MCF 10A (cell line): Measurements from ENCODE around the gene TIMM50. TPM values are rescaled to one million over a fixed set of nuclear protein-coding genes. Genes with fewer than 3 reads are reported as not detected.

Source experiments
- BruUV-seq: library from RNA; stranded (reverse); fragments of 400-500 nt; replicated peaks from 2 replicates; lab custom pipeline; 2021; lab: Mats Ljungman, UMichigan
- CTCF ChIA-PET: fragments of 300-600 bp; sonication (Branson Sonifier 250); formaldehyde crosslinking; extraction: SDS; loops from one replicate; lab custom pipeline; 2021; ENCODE audit warnings: antibody characterized with exemption, inconsistent platforms; lab: Yijun Ruan, JAX
- POLR2A ChIA-PET: fragments of 300-600, 350-650 bp; sonication (Branson Sonifier 250); formaldehyde crosslinking; extraction: SDS; loops from one replicate; lab custom pipeline; 2020; ENCODE audit warnings: antibody characterized with exemption, inconsistent platforms; lab: Yijun Ruan, JAX
- DNase-seq: peaks from one replicate; pipeline ENCODE4 v3.0.0-alpha.2; 2018; ENCODE audit not compliant: unreplicated experiment
- H3K27ac Mint-ChIP-seq: one replicate; pipeline ENCODE4 v1.8.0; 2022; ENCODE audit warnings: mild to moderate bottlenecking, low read depth, mixed read lengths; ENCODE audit not compliant: unreplicated experiment
- H3K27me3 Mint-ChIP-seq: one replicate; pipeline ENCODE4 v1.8.0; 2022; ENCODE audit warnings: mixed read lengths; ENCODE audit not compliant: insufficient read depth, unreplicated experiment
- H3K36me3 Mint-ChIP-seq: one replicate; pipeline ENCODE4 v1.8.0; 2022; ENCODE audit warnings: mild to moderate bottlenecking, moderate library complexity, mixed read lengths; ENCODE audit not compliant: insufficient read depth, unreplicated experiment
- H3K4me1 Mint-ChIP-seq: one replicate; pipeline ENCODE4 v1.8.0; 2022; ENCODE audit warnings: mixed read lengths; ENCODE audit not compliant: insufficient read depth, unreplicated experiment
- H3K4me3 Mint-ChIP-seq: one replicate; pipeline ENCODE4 v1.8.0; 2022; ENCODE audit warnings: mild to moderate bottlenecking, moderate library complexity, mixed read lengths; ENCODE audit not compliant: unreplicated experiment
- H3K9me3 Mint-ChIP-seq: one replicate; pipeline ENCODE4 v1.8.0; 2022; ENCODE audit warnings: mixed read lengths; ENCODE audit not compliant: unreplicated experiment
- intact Hi-C: fragments of 100-400 bp; cut with micrococcal nuclease; formaldehyde crosslinking; loops from 2 replicates; pipeline ENCODE4 v1.14.1; 2022
- total RNA-seq: library from RNA; stranded (reverse); gene quantifications from 2 replicates; pipeline ENCODE4 v1.2.3, GENCODE V29; 2022
- TF ChIP-seq, protein P1 (sequence below): fragments of 200-600 bp; IDR thresholded peaks from one replicate; pipeline ENCODE4 v1.8.0; 2022; ENCODE audit warnings: antibody characterized with exemption, mild to moderate bottlenecking; ENCODE audit not compliant: unreplicated experiment

TIMM50 gene
- total RNA-seq, 1 experiment from 2014 or later = 94.2 TPM

DNA sequence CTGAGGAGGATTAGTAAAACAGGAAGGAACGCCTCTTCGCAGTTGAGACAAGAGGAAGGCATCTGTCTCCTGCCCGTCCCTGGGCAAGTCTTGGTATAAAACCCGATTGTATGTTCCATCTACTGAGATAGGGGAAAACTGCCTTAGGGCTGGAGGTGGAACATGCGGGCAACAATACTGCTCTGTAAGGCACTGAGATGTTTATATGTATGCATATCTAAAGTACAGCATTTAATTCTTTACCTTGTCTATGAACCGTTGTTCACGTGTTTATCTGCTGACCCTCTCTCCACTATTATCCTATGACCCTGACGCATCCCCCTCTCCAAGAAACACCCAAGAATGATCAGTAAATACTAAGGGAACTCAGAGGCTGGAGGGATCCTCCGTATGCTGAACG lies 722 bp upstream of the TIMM50 start:
- no peaks in the 10 kb centered on the region for H3K9me3 Mint-ChIP-seq
- TF ChIP-seq, protein P1, sequence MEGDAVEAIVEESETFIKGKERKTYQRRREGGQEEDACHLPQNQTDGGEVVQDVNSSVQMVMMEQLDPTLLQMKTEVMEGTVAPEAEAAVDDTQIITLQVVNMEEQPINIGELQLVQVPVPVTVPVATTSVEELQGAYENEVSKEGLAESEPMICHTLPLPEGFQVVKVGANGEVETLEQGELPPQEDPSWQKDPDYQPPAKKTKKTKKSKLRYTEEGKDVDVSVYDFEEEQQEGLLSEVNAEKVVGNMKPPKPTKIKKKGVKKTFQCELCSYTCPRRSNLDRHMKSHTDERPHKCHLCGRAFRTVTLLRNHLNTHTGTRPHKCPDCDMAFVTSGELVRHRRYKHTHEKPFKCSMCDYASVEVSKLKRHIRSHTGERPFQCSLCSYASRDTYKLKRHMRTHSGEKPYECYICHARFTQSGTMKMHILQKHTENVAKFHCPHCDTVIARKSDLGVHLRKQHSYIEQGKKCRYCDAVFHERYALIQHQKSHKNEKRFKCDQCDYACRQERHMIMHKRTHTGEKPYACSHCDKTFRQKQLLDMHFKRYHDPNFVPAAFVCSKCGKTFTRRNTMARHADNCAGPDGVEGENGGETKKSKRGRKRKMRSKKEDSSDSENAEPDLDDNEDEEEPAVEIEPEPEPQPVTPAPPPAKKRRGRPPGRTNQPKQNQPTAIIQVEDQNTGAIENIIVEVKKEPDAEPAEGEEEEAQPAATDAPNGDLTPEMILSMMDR = no peak
- H3K27me3 Mint-ChIP-seq = no peaks in the 10 kb centered on the region
- peak overlapping the region; percentile 91 for H3K27ac Mint-ChIP-seq
- POLR2A ChIA-PET = interaction anchor here (0.6 to 2.1 kb wide), 10 partner anchors 29 to 75 kb away, joined by 3 to 14 read pairs (median 4); partner anchors contain the start of genes EID2, EID2B, RPS16 and SUPT5H
- BruUV-seq = no TSS peak
- intact Hi-C loops = no loop called here
- DNase-seq = no peak
- CTCF ChIA-PET = interaction anchor here (0.7 kb wide), 1 partner anchor 291 kb away, joined by 3 read pairs; no protein-coding TSS in a partner anchor
- H3K4me1 Mint-ChIP-seq = peaks cover 15% of the 10 kb centered on the region
- peaks cover 38% of the 10 kb centered on the region for H3K36me3 Mint-ChIP-seq
- H3K4me3 Mint-ChIP-seq = peak overlapping the region; percentile 88

- DNase-seq = no peak
- H3K27me3 Mint-ChIP-seq = no peaks in the 10 kb centered on the region
- H3K27ac Mint-ChIP-seq = peak overlapping the region; percentile 91
- H3K36me3 Mint-ChIP-seq = peaks cover 26% of the 10 kb centered on the region
- no peaks in the 10 kb centered on the region for H3K9me3 Mint-ChIP-seq
- ChIA-PET POLR2A (interaction anchor here (0.8 to 2.1 kb wide), 6 partner anchors 36 to 59 kb away, joined by 3 to 14 read pairs (median 4); partner anchors contain the start of genes EID2, RPS16 and SUPT5H), CTCF (no interaction called here)
- peaks cover 15% of the 10 kb centered on the region for H3K4me1 Mint-ChIP-seq
- TSS peak; percentile 23 for BruUV-seq
- intact Hi-C loops = no loop called here
- TF ChIP-seq, protein P1 = no peak
- peak overlapping the region; percentile 88 for H3K4me3 Mint-ChIP-seq
Observed at GRCh38 chr19:39481229-39481545, 549 bp downstream of the TIMM50 start.

- CTCF ChIA-PET = interaction anchor here (0.8 to 1.1 kb wide), 2 partner anchors 51 to 58 kb away, joined by 4 read pairs; partner anchors contain the start of gene EID2
- intact Hi-C loops = no loop called here
- H3K27ac Mint-ChIP-seq = peak overlapping the region; percentile 91
- DNase-seq = no peak
- POLR2A ChIA-PET = interaction anchor here (0.7 to 2.1 kb wide), 3 partner anchors 46 to 73 kb away, joined by 3 to 14 read pairs (median 4); partner anchors contain the start of gene RPS16
- peaks cover 26% of the 10 kb centered on the region for H3K36me3 Mint-ChIP-seq
- H3K4me1 Mint-ChIP-seq = peaks cover 15% of the 10 kb centered on the region
- no TSS peak for BruUV-seq
- H3K4me3 Mint-ChIP-seq = peak overlapping the region; percentile 88
- no peaks in the 10 kb centered on the region for H3K9me3 Mint-ChIP-seq
- TF ChIP-seq, protein P1 = no peak
- H3K27me3 Mint-ChIP-seq = no peaks in the 10 kb centered on the region
Observed at GRCh38 chr19:39481676-39482075, 1.0 kb downstream of the TIMM50 start.

DNA sequence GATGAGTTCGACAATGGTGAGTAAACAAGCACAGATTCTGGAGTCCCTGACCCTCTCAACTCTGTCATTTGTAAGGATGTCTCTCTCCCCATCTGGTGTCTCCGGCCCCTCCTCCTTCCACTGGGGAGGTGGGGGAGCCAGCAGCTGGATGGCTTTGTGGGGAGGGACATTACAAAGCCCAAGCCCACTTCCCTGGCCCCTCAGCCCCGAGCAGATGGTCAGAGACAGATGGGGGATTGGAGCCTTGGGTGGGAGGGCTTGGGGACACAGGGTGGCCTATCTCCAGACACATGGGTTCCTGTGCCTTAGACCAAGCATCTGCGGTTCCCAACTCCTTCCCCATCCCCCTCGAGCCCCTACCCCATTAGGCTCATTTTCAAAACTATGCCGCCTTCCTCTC lies 2.5 kb downstream of the TIMM50 start:
- CTCF ChIA-PET = no interaction called here
- no TSS peak for BruUV-seq
- Mint-ChIP-seq H3K27ac (peak overlapping the region; percentile 91), H3K27me3 (no peaks in the 10 kb centered on the region), H3K36me3 (peaks cover 27% of the 10 kb centered on the region), H3K4me3 (peak overlapping the region; percentile 88), H3K9me3 (no peaks in the 10 kb centered on the region), H3K4me1 (peaks cover 15% of the 10 kb centered on the region)
- POLR2A ChIA-PET = no interaction called here
- TF ChIP-seq, protein P1 = no peak
- DNase-seq = no peak
- intact Hi-C loops = no loop called here
